GM18498 (cell line): ENCODE results near the gene HDLBP.

ENCODE experiments used
- ATAC-seq: cut with Tn5 transposase; IDR thresholded peaks from one replicate; pipeline ENCODE4 v1.9.1; 2021; ENCODE audit warnings: mild to moderate bottlenecking, moderate library complexity; ENCODE audit not compliant: unreplicated experiment

HDLBP gene

GRCh38 chr2:241216211-241216761 lies 99.2 kb downstream of the HDLBP start:
- ATAC-seq, result no peak

- ATAC-seq, result no peak
Observed at GRCh38 chr2:241215421-241215820, 100.1 kb downstream of the HDLBP start.

GRCh38 chr2:241214766-241215165 lies 100.7 kb downstream of the HDLBP start:
- no peak for ATAC-seq

- no peak for ATAC-seq
Observed at GRCh38 chr2:241214209-241214608, 101.3 kb downstream of the HDLBP start.

- no peak for ATAC-seq
Observed at GRCh38 chr2:241213567-241213966, 101.9 kb downstream of the HDLBP start.

GRCh38 chr2:241213041-241213440 lies 102.4 kb downstream of the HDLBP start:
- no peak for ATAC-seq

GRCh38 chr2:241211276-241211675 lies 104.2 kb downstream of the HDLBP start:
- ATAC-seq, result no peak

GRCh38 chr2:241209271-241209670 lies 106.2 kb downstream of the HDLBP start:
- no peak for ATAC-seq

GRCh38 chr2:241208058-241208457 lies 107.4 kb downstream of the HDLBP start:
- ATAC-seq, result no peak

- no peak for ATAC-seq
Observed at GRCh38 chr2:241207641-241208040, 107.8 kb downstream of the HDLBP start.

- ATAC-seq, result no peak
Observed at GRCh38 chr2:241207151-241207550, 108.3 kb downstream of the HDLBP start.

- ATAC-seq, result no peak
Observed at GRCh38 chr2:241205086-241205485, 110.4 kb downstream of the HDLBP start.

- no peak for ATAC-seq
Observed at GRCh38 chr2:241204490-241204889, 111.0 kb downstream of the HDLBP start.

- no peak for ATAC-seq
Observed at GRCh38 chr2:241204010-241204384, 111.5 kb downstream of the HDLBP start.

GRCh38 chr2:241203218-241204009 lies 112.1 kb downstream of the HDLBP start:
- ATAC-seq, result no peak

GRCh38 chr2:241202681-241203080 lies 112.8 kb downstream of the HDLBP start:
- no peak for ATAC-seq

GRCh38 chr2:241202268-241202585 lies 113.2 kb downstream of the HDLBP start:
- no peak for ATAC-seq

GRCh38 chr2:241201445-241202267 lies 113.8 kb downstream of the HDLBP start:
- ATAC-seq, result no peak

GRCh38 chr2:241200822-241201395 lies 114.6 kb downstream of the HDLBP start:
- ATAC-seq, result no peak

- no peak for ATAC-seq
Observed at GRCh38 chr2:241199897-241200821, 115.3 kb downstream of the HDLBP start.

- no peak for ATAC-seq
Observed at GRCh38 chr2:241199286-241199685, 116.2 kb downstream of the HDLBP start.
